BLaER1 (cell line): ENCODE measurements around the gene GPR22.

ENCODE experiments used
- H3K27ac ChIP-seq: shearing (Covaris generic); formaldehyde crosslinking; 2 replicates; pipeline ENCODE4 v1.8.1; 2022
- H3K27me3 ChIP-seq: shearing (Covaris generic); formaldehyde crosslinking; 2 replicates; pipeline ENCODE4 v1.8.1; 2022
- H3K36me3 ChIP-seq: shearing (Covaris generic); formaldehyde crosslinking; 2 replicates; pipeline ENCODE4 v1.8.1; 2022
- H3K4me1 ChIP-seq: shearing (Covaris generic); formaldehyde crosslinking; 2 replicates; pipeline ENCODE4 v1.8.1; 2022
- H3K4me2 ChIP-seq: shearing (Covaris generic); formaldehyde crosslinking; 2 replicates; pipeline ENCODE4 v1.8.1; 2022
- H3K4me3 ChIP-seq: shearing (Covaris generic); formaldehyde crosslinking; 2 replicates; pipeline ENCODE4 v1.8.1; 2022
- H3K9ac ChIP-seq: shearing (Covaris generic); formaldehyde crosslinking; 2 replicates; pipeline ENCODE4 v1.8.1; 2022
- H3K9me3 ChIP-seq: shearing (Covaris generic); formaldehyde crosslinking; 2 replicates; pipeline ENCODE4 v1.8.1; 2022
- H4K20me1 ChIP-seq: shearing (Covaris generic); formaldehyde crosslinking; 2 replicates; pipeline ENCODE4 v1.8.1; 2022
- Cebpa-rat ChIP-seq: shearing (Covaris generic); IDR thresholded peaks from 2 replicates; pipeline ENCODE4 v1.8.1; 2022

GPR22 gene

DNA sequence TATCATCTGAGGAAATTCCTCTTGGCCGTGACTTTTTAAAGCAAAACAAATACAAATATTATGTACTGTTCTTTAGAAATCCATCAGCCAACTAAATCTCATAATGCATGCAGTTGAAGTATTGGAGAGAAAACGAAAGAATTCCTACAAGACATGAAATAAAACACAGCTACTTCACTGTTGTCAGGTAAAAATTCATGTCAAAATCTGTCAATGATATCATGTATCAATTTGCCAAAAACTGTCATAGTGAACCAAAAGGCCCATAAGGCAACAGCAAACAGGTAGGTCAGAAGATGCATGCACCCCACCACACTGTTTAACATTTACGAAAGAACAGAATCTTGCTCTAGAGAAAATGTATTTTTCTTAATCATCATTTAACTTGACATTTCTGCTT is 2.3 kb downstream of the GPR22 start:
- no peak overlapping the region for H3K27ac ChIP-seq
- H3K9me3 ChIP-seq: no peaks in the 10 kb centered on the region
- H4K20me1 ChIP-seq: 0 out of 2 replicates have a peak, but pooled peaks cover 7% of the 10 kb centered on the region
- H3K9ac ChIP-seq: no peak overlapping the region
- TF ChIP-seq Cebpa-rat: no peak
- H3K27me3 ChIP-seq: no peaks in the 10 kb centered on the region
- H3K4me3 ChIP-seq: no peak overlapping the region
- no peaks in the 10 kb centered on the region for H3K36me3 ChIP-seq
- no peaks in the 10 kb centered on the region for H3K4me1 ChIP-seq
- no peak overlapping the region for H3K4me2 ChIP-seq

DNA sequence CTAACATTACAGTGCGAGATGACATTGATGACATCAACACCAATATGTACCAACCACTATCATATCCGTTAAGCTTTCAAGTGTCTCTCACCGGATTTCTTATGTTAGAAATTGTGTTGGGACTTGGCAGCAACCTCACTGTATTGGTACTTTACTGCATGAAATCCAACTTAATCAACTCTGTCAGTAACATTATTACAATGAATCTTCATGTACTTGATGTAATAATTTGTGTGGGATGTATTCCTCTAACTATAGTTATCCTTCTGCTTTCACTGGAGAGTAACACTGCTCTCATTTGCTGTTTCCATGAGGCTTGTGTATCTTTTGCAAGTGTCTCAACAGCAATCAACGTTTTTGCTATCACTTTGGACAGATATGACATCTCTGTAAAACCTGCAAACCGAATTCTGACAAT is 4.3 kb downstream of the GPR22 start:
- Histone ChIP-seq H3K9ac (no peak overlapping the region), H3K4me2 (no peak overlapping the region), H3K4me3 (no peak overlapping the region), H4K20me1 (0 out of 2 replicates have a peak, but pooled peaks cover 7% of the 10 kb centered on the region), H3K4me1 (no peaks in the 10 kb centered on the region), H3K36me3 (no peaks in the 10 kb centered on the region), H3K9me3 (no peaks in the 10 kb centered on the region), H3K27me3 (no peaks in the 10 kb centered on the region), H3K27ac (no peak overlapping the region)
- TF ChIP-seq Cebpa-rat: no peak

DNA sequence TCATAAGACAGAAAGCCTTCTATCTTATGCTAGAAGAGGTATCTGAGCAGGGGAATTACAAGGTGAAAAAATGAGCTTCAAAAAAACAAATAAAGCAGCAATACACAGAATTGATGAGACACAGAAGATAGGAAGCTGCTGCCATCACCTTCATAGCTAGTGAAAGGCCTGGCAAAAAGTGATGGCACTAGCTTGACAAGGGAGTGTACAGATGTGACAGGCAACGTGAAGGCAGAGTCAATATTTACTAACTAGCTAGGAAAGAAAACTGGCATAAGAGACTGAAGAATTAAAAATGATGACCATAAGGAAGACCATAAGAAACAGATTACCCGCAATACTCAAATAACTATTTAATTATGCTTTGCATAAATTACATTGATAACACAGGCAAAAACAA is 9.4 kb downstream of the GPR22 start:
- Histone ChIP-seq H3K4me1 (no peaks in the 10 kb centered on the region), H3K27me3 (no peaks in the 10 kb centered on the region), H4K20me1 (peaks cover 7% of the 10 kb centered on the region; the same call in 1 of the 2 replicates), H3K36me3 (no peaks in the 10 kb centered on the region), H3K9ac (no peak overlapping the region), H3K4me3 (no peak overlapping the region), H3K4me2 (no peak overlapping the region), H3K27ac (no peak overlapping the region), H3K9me3 (no peaks in the 10 kb centered on the region)
- no peak for TF ChIP-seq Cebpa-rat

DNA sequence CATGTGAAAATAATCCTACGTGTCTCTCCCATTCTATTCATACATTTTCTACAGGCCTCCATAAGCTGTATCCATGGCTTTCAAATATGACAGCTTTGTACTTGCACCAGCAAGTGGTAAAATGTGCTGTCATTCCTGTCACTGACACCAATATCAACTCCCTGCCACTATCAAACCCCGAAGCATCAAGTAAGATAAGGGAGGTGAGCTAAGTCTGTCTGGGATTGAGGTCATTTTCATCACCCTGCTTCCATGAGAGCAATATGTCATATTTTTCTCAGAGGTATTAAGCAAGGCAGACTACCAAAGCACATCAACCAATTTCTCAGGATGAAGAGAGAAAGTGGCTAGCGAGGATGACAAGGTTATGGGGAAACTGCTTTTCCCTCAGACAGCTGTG is 11.1 kb downstream of the GPR22 start:
- H3K9ac ChIP-seq: no peak overlapping the region
- no peaks in the 10 kb centered on the region for H3K36me3 ChIP-seq
- no peak overlapping the region for H3K4me3 ChIP-seq
- H3K4me2 ChIP-seq: no peak overlapping the region
- peaks cover 7% of the 10 kb centered on the region; the same call in 1 of the 2 replicates for H4K20me1 ChIP-seq
- H3K9me3 ChIP-seq: no peaks in the 10 kb centered on the region
- no peaks in the 10 kb centered on the region for H3K4me1 ChIP-seq
- TF ChIP-seq Cebpa-rat: no peak
- no peak overlapping the region for H3K27ac ChIP-seq
- H3K27me3 ChIP-seq: no peaks in the 10 kb centered on the region

DNA sequence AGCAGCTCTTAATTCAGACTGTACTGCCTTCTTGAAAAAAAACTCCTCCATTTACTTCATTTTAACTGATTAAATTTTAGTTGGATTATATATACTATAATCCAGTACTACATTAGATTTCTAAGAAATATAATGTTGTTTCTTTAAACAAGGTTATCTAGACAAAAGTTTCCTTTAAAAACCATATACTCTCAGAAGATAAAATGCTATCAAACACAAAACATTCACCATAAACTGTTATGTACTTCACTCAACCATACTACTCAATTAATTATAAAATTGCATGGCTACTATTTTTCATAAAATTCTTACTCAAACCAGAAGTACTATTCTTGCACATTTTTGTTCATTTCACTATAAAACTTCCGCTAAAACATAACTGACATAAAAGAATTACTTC is 12.7 kb downstream of the GPR22 start:
- Histone ChIP-seq H3K4me3 (no peak overlapping the region), H4K20me1 (peaks cover 7% of the 10 kb centered on the region; the same call in 1 of the 2 replicates), H3K4me1 (no peaks in the 10 kb centered on the region), H3K9me3 (no peaks in the 10 kb centered on the region), H3K36me3 (no peaks in the 10 kb centered on the region), H3K27ac (no peak overlapping the region), H3K4me2 (no peak overlapping the region), H3K9ac (no peak overlapping the region), H3K27me3 (no peaks in the 10 kb centered on the region)
- no peak for TF ChIP-seq Cebpa-rat

DNA sequence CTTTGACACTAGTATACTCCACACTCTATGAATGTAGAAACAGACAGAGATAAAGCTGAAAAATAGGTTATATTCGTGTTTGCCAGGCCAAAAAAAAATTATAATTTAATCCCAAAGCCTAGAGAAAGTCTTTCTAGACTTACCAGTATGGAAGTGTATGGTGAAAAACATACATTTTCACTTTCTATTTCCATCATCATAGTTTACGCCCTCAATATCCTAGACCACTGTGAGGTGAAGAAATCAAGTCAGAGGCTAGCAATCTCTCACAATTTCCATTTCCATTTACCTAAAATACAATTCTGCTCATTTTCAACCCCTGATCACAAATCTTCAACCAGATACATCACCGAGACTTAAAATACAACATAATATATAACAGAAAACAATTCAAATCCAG is 16.2 kb downstream of the GPR22 start:
- no peak overlapping the region for H3K4me3 ChIP-seq
- no peak overlapping the region for H3K27ac ChIP-seq
- H3K36me3 ChIP-seq: no peaks in the 10 kb centered on the region
- no peaks in the 10 kb centered on the region for H3K4me1 ChIP-seq
- H3K9ac ChIP-seq: no peak overlapping the region
- H3K27me3 ChIP-seq: no peaks in the 10 kb centered on the region
- H3K9me3 ChIP-seq: no peaks in the 10 kb centered on the region
- peaks cover 7% of the 10 kb centered on the region; the same call in 1 of the 2 replicates for H4K20me1 ChIP-seq
- H3K4me2 ChIP-seq: no peak overlapping the region
- TF ChIP-seq Cebpa-rat: no peak

DNA sequence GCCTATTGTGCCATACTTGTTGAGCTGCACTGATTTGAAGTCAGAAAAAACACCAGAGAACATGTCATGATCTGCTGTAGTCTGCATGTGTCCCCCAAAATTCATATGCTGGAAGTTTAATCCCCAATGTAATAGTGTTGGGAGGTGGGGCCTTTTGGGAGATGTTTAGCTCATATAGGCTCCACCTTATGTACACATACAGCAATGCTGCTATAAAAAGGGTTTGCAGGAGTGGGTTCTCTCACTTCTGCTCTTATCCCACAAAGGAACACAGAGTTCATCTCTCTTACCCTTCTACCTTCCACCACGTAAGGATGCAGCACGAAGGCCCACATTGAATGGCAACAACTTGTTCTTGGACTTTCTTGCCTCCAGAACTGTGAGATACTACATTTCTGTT is 23.0 kb downstream of the GPR22 start:
- no peak for TF ChIP-seq Cebpa-rat
- Histone ChIP-seq H3K4me2 (no peak overlapping the region), H3K27me3 (no peaks in the 10 kb centered on the region), H3K27ac (no peak overlapping the region), H3K9me3 (peaks cover 5% of the 10 kb centered on the region; the same call in 1 of the 2 replicates), H3K9ac (no peak overlapping the region), H3K4me1 (no peaks in the 10 kb centered on the region), H3K4me3 (no peak overlapping the region), H3K36me3 (peaks cover 8% of the 10 kb centered on the region; the same call in 1 of the 2 replicates), H4K20me1 (peaks cover 11% of the 10 kb centered on the region)

DNA sequence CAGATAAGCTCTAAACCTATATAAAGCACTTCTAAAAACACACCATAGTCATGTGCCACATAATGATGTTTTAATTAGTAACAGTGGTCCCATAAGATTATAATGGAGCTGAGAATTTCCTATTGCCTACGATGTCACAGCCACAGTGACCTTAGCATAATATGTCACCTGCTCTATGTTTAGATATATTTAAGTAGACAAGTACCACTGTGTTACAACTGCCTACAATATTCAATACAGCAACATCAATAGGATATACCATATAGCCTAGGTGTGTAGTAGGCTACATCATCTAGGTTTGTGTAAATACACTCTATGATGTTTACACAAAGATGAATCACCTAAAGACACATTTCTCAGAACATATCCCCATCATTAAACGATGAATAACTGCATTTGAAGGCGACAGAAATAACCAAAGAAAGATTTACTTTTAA is 24.5 kb downstream of the GPR22 start:
- no peak overlapping the region for H3K9ac ChIP-seq
- H3K4me1 ChIP-seq: no peaks in the 10 kb centered on the region
- H3K4me3 ChIP-seq: no peak overlapping the region
- no peak overlapping the region for H3K4me2 ChIP-seq
- TF ChIP-seq Cebpa-rat: no peak
- H3K27me3 ChIP-seq: no peaks in the 10 kb centered on the region
- H3K36me3 ChIP-seq: peaks cover 8% of the 10 kb centered on the region; the same call in 1 of the 2 replicates
- peaks cover 19% of the 10 kb centered on the region for H4K20me1 ChIP-seq
- H3K27ac ChIP-seq: no peak overlapping the region
- peaks cover 5% of the 10 kb centered on the region; the same call in 1 of the 2 replicates for H3K9me3 ChIP-seq

DNA sequence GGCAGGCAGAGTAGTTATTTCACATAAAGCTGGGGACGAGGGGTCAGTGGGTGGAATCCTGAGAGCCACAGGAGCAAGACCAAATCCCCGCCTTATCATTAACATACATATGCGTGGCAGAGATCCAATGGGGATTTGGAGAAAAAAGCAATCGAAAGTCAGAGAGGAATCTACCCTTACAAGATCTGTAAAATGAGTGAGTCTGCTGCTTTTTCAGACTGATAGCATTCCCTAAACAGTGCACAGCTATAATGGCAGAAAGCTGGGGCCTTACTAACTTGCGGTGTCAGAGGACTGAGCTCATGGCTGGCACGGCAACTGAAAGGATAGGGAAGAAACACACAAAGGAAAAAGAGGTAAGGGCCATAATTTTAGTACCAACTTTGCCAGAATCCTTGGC is 25.0 kb downstream of the GPR22 start:
- H3K4me1 ChIP-seq: no peaks in the 10 kb centered on the region
- H3K9me3 ChIP-seq: peaks cover 5% of the 10 kb centered on the region; the same call in 1 of the 2 replicates
- H3K4me2 ChIP-seq: no peak overlapping the region
- H3K27ac ChIP-seq: no peak overlapping the region
- no peaks in the 10 kb centered on the region for H3K27me3 ChIP-seq
- H4K20me1 ChIP-seq: peaks cover 22% of the 10 kb centered on the region
- H3K36me3 ChIP-seq: peaks cover 8% of the 10 kb centered on the region; the same call in 1 of the 2 replicates
- H3K4me3 ChIP-seq: no peak overlapping the region
- H3K9ac ChIP-seq: no peak overlapping the region
- no peak for TF ChIP-seq Cebpa-rat

DNA sequence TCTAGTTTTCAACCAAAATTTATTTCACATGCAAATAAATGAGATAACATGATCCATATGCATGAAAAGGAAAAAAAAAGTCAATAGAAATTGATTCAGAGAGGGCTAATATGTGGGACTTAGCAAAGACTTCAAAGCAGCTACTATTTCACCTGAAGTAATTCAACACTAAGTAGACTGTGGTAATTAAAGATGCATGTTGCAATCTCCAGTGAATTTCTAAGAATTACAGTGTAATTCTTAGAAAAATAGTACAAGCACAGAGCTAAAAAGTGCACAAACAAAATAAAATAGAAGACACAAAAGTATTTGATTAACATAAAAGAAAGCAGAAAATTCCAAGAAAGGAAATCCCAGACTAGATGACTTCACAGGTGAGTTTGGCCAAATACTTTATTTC is 25.7 kb downstream of the GPR22 start:
- no peak overlapping the region for H3K4me2 ChIP-seq
- no peak for TF ChIP-seq Cebpa-rat

DNA sequence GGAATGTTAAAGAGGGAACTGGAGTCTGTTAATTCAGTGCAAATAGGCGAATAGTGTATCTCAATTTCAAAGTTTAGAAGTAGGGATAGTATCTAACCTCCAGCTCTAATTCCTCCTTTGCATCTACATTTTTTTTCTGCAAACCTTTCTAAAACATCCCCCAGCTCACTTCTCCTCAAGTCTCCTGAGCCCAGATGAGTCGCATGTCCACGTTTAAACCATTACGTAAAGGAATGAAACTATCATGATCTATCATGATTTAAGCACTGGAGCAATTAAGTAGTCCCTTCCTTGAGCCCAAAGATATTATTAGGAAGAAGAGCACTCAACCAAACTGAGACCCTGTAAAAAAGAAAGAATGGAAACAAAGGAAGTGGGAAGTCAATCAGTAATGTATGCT is 29.9 kb downstream of the GPR22 start:
- no peak for TF ChIP-seq Cebpa-rat
- Histone ChIP-seq H3K4me2 (no peak overlapping the region), H3K36me3 (peaks cover under 1% of the 10 kb centered on the region; the same call in 1 of the 2 replicates), H3K4me3 (no peak overlapping the region), H4K20me1 (peaks cover 16% of the 10 kb centered on the region), H3K27ac (no peak overlapping the region), H3K9me3 (peaks cover 5% of the 10 kb centered on the region; the same call in 1 of the 2 replicates), H3K4me1 (no peaks in the 10 kb centered on the region), H3K27me3 (no peaks in the 10 kb centered on the region), H3K9ac (no peak overlapping the region)

More for the DNA sequence above, 25.7 kb downstream of the GPR22 start:
- peaks cover 22% of the 10 kb centered on the region for H4K20me1 ChIP-seq
- peaks cover 8% of the 10 kb centered on the region; the same call in 1 of the 2 replicates for H3K36me3 ChIP-seq
- peaks cover 5% of the 10 kb centered on the region; the same call in 1 of the 2 replicates for H3K9me3 ChIP-seq
- no peak overlapping the region for H3K4me3 ChIP-seq
- no peaks in the 10 kb centered on the region for H3K4me1 ChIP-seq
- H3K9ac ChIP-seq: no peak overlapping the region
- no peaks in the 10 kb centered on the region for H3K27me3 ChIP-seq
- H3K27ac ChIP-seq: no peak overlapping the region
